Psoas muscle (tissue), 8 donors: ENCODE measurements around the gene DNASE1L3. TPM values are rescaled to one million over a fixed set of nuclear protein-coding genes. Genes with fewer than 3 reads are reported as not detected.

Source experiments
- ATAC-seq, 4 donors: fragments of 200-7000 bp; cut with Tn5 transposase; one replicate each; pipeline ENCODE4 v1.9.1; 2020; ENCODE audit warnings: moderate library complexity in 3 of 4, mild to moderate bottlenecking in 2 of 4
- DNase-seq, 2 donors: peaks; one replicate each; pipeline ENCODE4 v3.0.0-alpha.2; 2020
- H3K27ac ChIP-seq: fragments of 200-600 bp; one replicate; pipeline ENCODE4 v1.8.0; 2022
- H3K27me3 ChIP-seq, 3 donors: fragments of 200-600 bp in 1 of 3; one replicate each; pipeline versions ENCODE4 v1.6.1 to v1.8.0; 2013 to 2022; ENCODE audit warnings: low read length in 2 of 3, mild to moderate bottlenecking in 2 of 3, moderate library complexity in 1 of 3; ENCODE audit not compliant: insufficient read depth in 3 of 3
- H3K36me3 ChIP-seq, 2 donors: fragments of 200-600 bp in 1 of 2; one replicate each; pipeline versions ENCODE4 v1.6.1 to v1.8.0; 2013 to 2022; ENCODE audit warnings: low read depth in 1 of 2, mild to moderate bottlenecking in 1 of 2, moderate library complexity in 1 of 2; ENCODE audit not compliant: insufficient read depth in 1 of 2
- H3K4me1 ChIP-seq: fragments of 200-600 bp; one replicate; pipeline ENCODE4 v1.8.0; 2022
- H3K4me3 ChIP-seq: fragments of 200-600 bp; one replicate; pipeline ENCODE4 v1.8.0; 2022; ENCODE audit warnings: mild to moderate bottlenecking
- H3K9me3 ChIP-seq: fragments of 200-600 bp; one replicate; pipeline ENCODE4 v1.8.0; 2022
- WGBS, 3 donors: extraction: QIAGEN DNeasy Blood & Tissue Kit; methylation state at CpG; one replicate each; pipeline versions ENCODE4 v1.1.6 to v1.1.7; 2013; 5-methylcytosine and 5-hydroxymethylcytosine counted together
- intact Hi-C, 2 donors: fragments of 100-400 bp; cut with DNase I; formaldehyde crosslinking; loops; one replicate each; pipeline versions ENCODE4 v1.11.0 to v1.14.2; 2022
- polyA plus RNA-seq, 3 donors: library from polyadenylated mRNA; stranded (reverse); fragments of 200-250 nt; gene quantifications; one replicate each; pipeline ENCODE4 v1.2.3, GENCODE V29; 2013
- total RNA-seq, 4 donors: library from RNA; stranded (reverse); fragmentation: NEBNext Ultra II Directional in 2 of 4; extraction: Animal tissue kit (Norgen Biotek cat#: 25700) in 2 of 4; gene quantifications; one replicate each; pipeline versions ENCODE4 v1.2.1 to v1.2.4, GENCODE V29; 2021 to 2023
- TF ChIP-seq, protein P1 (sequence below): fragments of 200-600 bp; IDR thresholded peaks from one replicate; pipeline ENCODE4 v1.8.0; 2022; ENCODE audit warnings: antibody characterized with exemption
- donor health status: healthy with polysubstance abuse.
- donor health status: DM: no; HTN: no; CAD: no; lungs with moderate emphysema.
- donor health status: Bipolar disorder and iron deficiency.
- donor health status: healthy.
- donor health status: DM: yes; HTN: yes; CAD: no.
- donor health status: DM: no; HTN: no; CAD: no.
- donor health status: DM: no; HTN: no; CAD: no.
- donor health status: DM: yes; HTN: yes; CAD: no.

The DNASE1L3 gene
- total and polyA plus RNA-seq, 7 donors: 0.18 to 1.4 (median 0.73) TPM

DNA sequence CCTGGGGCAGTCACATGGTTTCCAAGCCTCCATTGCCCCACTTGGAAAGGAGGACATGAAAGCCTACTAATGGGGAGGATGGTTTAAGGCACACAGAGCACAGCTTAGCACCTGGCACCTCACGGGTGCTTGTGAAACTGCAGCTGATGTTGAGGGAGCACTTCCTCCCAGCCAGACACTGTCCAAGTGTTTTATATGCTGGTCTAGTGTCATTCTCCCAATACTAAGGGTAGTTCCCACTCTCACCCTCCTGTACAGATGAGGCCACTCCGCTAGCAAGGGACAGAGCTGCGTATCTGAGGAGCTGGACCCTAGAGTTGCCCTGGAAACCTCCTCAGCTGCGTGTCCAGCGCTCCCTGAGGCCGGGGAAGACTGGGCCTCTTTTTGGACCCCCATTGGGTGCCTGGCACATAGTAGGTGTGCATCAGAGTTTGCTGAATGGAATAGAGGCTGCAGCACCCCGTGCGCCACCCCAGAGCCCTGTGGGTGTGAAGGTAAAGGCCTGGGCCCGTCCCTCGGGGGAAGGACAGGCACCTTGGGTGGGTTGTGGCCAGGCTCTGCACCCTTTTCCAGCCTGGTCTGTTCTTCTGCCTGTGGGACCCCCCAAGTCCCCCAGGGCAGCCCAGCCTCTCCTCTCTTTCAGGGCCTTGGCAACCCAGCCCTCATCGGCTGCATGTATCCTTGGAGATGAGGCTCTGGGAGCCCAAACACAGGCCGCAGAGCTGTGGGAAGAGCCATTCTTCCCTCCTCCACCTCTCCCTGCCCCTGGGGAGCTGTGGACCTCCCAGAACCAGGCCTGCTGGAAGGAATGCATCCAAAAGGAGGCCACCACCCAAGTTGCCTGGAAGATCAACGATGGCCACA is 31.3 kb downstream of the DNASE1L3 start:
- TF ChIP-seq, protein P1, sequence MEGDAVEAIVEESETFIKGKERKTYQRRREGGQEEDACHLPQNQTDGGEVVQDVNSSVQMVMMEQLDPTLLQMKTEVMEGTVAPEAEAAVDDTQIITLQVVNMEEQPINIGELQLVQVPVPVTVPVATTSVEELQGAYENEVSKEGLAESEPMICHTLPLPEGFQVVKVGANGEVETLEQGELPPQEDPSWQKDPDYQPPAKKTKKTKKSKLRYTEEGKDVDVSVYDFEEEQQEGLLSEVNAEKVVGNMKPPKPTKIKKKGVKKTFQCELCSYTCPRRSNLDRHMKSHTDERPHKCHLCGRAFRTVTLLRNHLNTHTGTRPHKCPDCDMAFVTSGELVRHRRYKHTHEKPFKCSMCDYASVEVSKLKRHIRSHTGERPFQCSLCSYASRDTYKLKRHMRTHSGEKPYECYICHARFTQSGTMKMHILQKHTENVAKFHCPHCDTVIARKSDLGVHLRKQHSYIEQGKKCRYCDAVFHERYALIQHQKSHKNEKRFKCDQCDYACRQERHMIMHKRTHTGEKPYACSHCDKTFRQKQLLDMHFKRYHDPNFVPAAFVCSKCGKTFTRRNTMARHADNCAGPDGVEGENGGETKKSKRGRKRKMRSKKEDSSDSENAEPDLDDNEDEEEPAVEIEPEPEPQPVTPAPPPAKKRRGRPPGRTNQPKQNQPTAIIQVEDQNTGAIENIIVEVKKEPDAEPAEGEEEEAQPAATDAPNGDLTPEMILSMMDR: no peak
- intact Hi-C loops: loop anchor here (2.0 to 10.0 kb wide), 6 partner anchors 38 to 355 kb away; partner anchors contain the start of gene ACOX2 (in 1 of the 2)
- Histone ChIP-seq H3K9me3 (no peaks in the 10 kb centered on the region), H3K4me1 (peaks cover 3% of the 10 kb centered on the region), H3K4me3 (no peak overlapping the region), H3K36me3 (no peaks in the 10 kb centered on the region), H3K27ac (no peak overlapping the region), H3K27me3 (no peaks in the 10 kb centered on the region)
- ATAC-seq: no peak
- WGBS, 3 donors: 81 to 88% (median 88%) methylated on average over 13 of the region's 13 CpGs
- DNase-seq: no peak

DNA sequence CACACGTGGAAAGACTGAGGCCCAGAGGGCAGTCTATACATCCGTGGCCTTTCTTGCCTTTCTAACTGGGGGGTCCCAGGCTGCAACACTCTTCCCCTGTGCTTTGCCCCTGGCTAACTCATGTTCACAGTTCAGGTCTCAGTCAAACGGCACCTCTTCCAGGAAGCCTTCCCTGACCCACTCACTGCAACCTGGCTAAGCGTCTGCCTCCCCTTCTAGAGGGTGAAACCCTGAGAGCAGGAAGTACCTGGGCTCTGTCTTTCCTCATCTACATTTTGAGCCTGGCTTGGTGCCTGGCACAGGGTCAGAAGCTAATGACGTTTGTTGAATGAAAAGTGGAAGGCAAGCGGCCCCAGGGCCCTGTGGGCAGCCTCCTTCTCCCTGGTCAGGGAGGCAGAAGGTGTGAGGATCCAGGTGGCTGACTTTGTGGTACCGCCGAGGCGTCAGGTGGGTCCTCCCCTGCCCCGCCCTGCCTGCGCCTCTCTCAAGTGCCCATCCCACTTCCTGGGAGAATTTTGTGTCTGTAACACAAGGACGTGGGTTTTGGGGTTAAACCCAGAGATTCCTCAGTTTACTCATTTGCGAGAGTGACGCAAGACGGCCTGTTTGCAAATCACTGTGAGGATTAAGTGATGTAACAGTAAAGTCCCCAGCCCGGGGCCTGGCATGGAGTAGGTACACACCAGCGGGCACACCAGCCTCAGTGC is 32.1 kb downstream of the DNASE1L3 start:
- Histone ChIP-seq H3K27me3 (no peaks in the 10 kb centered on the region), H3K27ac (no peak overlapping the region), H3K4me3 (no peak overlapping the region), H3K9me3 (no peaks in the 10 kb centered on the region), H3K4me1 (peaks cover 3% of the 10 kb centered on the region), H3K36me3 (no peaks in the 10 kb centered on the region)
- 78 to 82% (median 79%) methylated on average over 16 to 17 of the region's 17 CpGs for WGBS, 3 donors
- TF ChIP-seq, protein P1: no peak
- ATAC-seq (no peak), DNase-seq (no peak)
- intact Hi-C loops: loop anchor here (2.0 to 10.0 kb wide), 5 partner anchors 39 to 356 kb away; partner anchors contain the start of gene ACOX2 (in 1 of the 2)

DNA sequence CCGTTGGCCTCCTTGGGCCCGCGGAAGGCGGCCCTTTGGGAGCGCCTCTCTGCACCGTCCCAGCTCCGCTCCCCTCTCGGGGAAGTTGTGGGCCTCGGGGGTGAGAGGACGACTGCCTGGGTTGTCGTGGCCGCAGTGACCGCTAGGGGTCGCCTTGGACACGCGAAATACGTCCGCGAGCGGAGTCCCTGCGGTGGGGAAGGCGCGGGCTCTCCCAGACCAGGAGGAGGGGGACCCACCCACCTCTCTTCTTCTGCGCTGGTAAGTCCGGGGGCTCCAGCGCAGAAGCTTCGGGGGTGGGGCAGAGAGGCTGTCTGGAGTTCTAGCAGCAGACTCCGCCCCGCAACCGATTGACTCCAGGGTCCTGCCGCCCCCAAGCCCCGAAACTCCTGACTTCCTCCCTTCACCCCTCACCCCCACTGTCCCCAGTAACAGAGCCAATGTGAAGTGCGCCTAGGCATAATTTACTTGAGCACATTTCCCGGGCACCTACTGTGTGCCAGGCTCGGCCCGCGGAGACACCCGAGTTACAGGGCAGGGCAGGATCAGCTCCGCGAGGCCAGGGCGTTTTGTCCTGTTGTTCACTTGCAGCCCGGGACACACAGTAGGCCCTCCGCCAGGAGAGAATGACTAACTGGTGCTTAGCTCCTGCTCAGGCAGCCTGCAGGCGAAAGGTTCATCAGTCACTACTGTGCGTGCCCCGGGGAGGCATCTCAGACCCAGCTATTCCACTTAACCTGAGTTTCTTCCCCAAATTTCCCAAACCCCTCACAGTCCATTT is 32.8 kb downstream of the DNASE1L3 start:
- Histone ChIP-seq H3K9me3 (no peaks in the 10 kb centered on the region), H3K4me3 (peak overlapping the region; percentile 61), H3K4me1 (peaks cover 3% of the 10 kb centered on the region), H3K27me3 (no peaks in the 10 kb centered on the region), H3K36me3 (no peaks in the 10 kb centered on the region), H3K27ac (no peak overlapping the region)
- 11 to 13% (median 11%) methylated on average over 38 to 46 of the region's 46 CpGs for WGBS, 3 donors
- intact Hi-C loops: loop anchor here (2.0 to 10.0 kb wide), 5 partner anchors 39 to 357 kb away; partner anchors contain the start of gene ACOX2 (in 1 of the 2)
- TF ChIP-seq, protein P1: peak; percentile 94
- DNase-seq (peak; percentile 90 to 95), ATAC-seq (peak; percentile 93 to 99 (median 94))

DNA sequence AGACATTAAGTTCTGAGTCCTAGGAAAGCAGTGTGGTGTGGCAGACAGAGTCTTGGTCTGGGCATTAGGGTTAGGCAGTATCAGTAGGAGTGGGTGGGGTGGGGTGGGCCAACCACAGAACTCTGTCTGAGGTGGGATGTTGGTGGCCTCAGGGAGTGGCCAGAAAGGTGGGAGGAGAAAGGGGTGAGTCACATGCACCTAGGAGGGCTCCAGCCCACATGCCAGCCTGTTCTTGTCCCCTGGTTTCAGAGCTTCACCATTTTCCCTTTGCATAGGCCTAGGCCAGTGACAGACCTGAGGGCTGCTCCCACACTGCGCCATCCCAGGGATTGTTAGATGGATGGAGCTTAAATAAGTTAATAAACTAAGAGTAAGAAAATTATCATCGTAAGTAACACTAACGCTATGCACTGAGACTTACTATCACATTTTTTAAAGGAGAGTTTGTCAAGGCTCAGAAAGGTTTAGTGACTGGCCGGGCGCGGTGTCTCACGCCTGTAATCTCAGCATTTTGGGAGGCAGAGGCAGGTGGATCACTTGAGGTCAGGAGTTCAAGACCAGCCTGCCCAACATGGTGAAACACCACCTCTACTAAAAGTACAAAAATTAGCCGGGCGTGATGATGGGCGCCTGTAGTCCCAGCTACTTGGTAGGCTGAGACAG is 33.8 kb downstream of the DNASE1L3 start:
- Histone ChIP-seq H3K27me3 (no peaks in the 10 kb centered on the region), H3K4me1 (peaks cover 3% of the 10 kb centered on the region), H3K27ac (no peak overlapping the region), H3K36me3 (no peaks in the 10 kb centered on the region), H3K9me3 (no peaks in the 10 kb centered on the region), H3K4me3 (no peak overlapping the region)
- 95 to 96% (median 95%) methylated on average over 10 of the region's 10 CpGs for WGBS, 3 donors
- no peak for ATAC-seq
- DNase-seq: no peak
- TF ChIP-seq, protein P1: no peak
- intact Hi-C loops: loop anchor here (5.0 to 10.0 kb wide), 4 partner anchors 40 to 358 kb away; partner anchors contain the start of gene ACOX2 (in 1 of the 2)
